Fibroblast of lung (primary cell): Measurements from ENCODE around the gene SUPV3L1. TPM values are rescaled to one million over a fixed set of nuclear protein-coding genes. Genes with fewer than 3 reads are reported as not detected.

Experiments used
- DNase-seq, 2 donors: peaks; one replicate each; pipeline versions ENCODE4 v3.0.0 to v3.0.0-alpha.2; 2010; ENCODE audit warnings: low read depth in 2 of 2
- H2AFZ ChIP-seq: 2 replicates; pipeline ENCODE4 v1.5.1; 2012; ENCODE audit warnings: low read length, control low read depth, inconsistent platforms
- H3K27ac ChIP-seq: 2 replicates; pipeline ENCODE4 v1.5.1; 2011; ENCODE audit warnings: low read length, control low read depth; ENCODE audit not compliant: insufficient read depth
- H3K27me3 ChIP-seq: 2 replicates; pipeline ENCODE4 v1.5.1; 2011; ENCODE audit warnings: mild to moderate bottlenecking, low read length; ENCODE audit not compliant: control insufficient read depth, insufficient read depth
- H3K36me3 ChIP-seq: 2 replicates; pipeline ENCODE4 v1.5.1; 2011; ENCODE audit warnings: low read length; ENCODE audit not compliant: control insufficient read depth, insufficient read depth
- H3K4me1 ChIP-seq: 2 replicates; pipeline ENCODE4 v1.5.1; 2011; ENCODE audit warnings: low read length; ENCODE audit not compliant: control insufficient read depth, insufficient read depth; ENCODE audit errors: extremely low read depth
- H3K4me2 ChIP-seq: 2 replicates; pipeline ENCODE4 v1.5.1; 2011; ENCODE audit warnings: low read length, control low read depth; ENCODE audit not compliant: insufficient read depth; ENCODE audit errors: extremely low read depth
- H3K4me3 ChIP-seq, 4 experiments: fragments of 200-600 bp in 1 of 4; sonication (generic) in 1 of 4; replicated peaks in 1 of 4; 2 replicates each; pipeline ENCODE4 v1.5.1; 2011 to 2016; ENCODE audit warnings: low read length in 4 of 4, low read depth in 3 of 4, mild to moderate bottlenecking in 3 of 4, control low read depth in 2 of 4, inconsistent platforms in 1 of 4, mixed read lengths in 1 of 4; ENCODE audit not compliant: insufficient read depth in 1 of 4; ENCODE audit errors: control extremely low read depth in 1 of 4
- H3K79me2 ChIP-seq: 2 replicates; pipeline ENCODE4 v1.5.1; 2012; ENCODE audit warnings: mild to moderate bottlenecking, low read length, inconsistent platforms; ENCODE audit not compliant: control insufficient read depth, insufficient read depth
- H3K9ac ChIP-seq: 2 replicates; pipeline ENCODE4 v1.5.1; 2011; ENCODE audit warnings: mild to moderate bottlenecking, low read length, control low read depth; ENCODE audit not compliant: insufficient read depth
- H3K9me3 ChIP-seq: 2 replicates; pipeline ENCODE4 v1.5.1; 2012; ENCODE audit warnings: low read depth, low read length; ENCODE audit not compliant: control insufficient read depth, insufficient read depth
- H4K20me1 ChIP-seq: 2 replicates; pipeline ENCODE4 v1.5.1; 2011; ENCODE audit warnings: low read length; ENCODE audit not compliant: control insufficient read depth, insufficient read depth; ENCODE audit errors: extremely low read depth
- CTCF ChIP-seq, 2 donors: IDR thresholded peaks in 1 of 2; conservative IDR thresholded peaks in 1 of 2; 1 replicate in 1 of 2; 2 replicates in 1 of 2; pipeline ENCODE4 v1.5.1; 2011 to 2012; ENCODE audit warnings: low read length in 2 of 2, control low read depth in 1 of 2, inconsistent platforms in 1 of 2, low read depth in 1 of 2, mild to moderate bottlenecking in 1 of 2
- EZH2 ChIP-seq: IDR thresholded peaks from 2 replicates; pipeline ENCODE4 v1.5.1; 2012; ENCODE audit warnings: low read length, control low read depth, mild to moderate bottlenecking; ENCODE audit errors: missing control alignments
- polyA plus RNA-seq, 2 donors: library from polyadenylated mRNA; depleted of rRNA in 1 of 2; stranded (reverse) in 1 of 2; unstranded in 1 of 2; fragments of >200 nt; gene quantifications; 2 replicates each; pipeline ENCODE4 v1.2.1, GENCODE V29; 2011 to 2012; ENCODE audit warnings: missing spikeins in 1 of 2
- total RNA-seq: library from RNA; depleted of rRNA; stranded (reverse); fragments of >200 nt; gene quantifications from 2 replicates; pipeline ENCODE4 v1.2.1, GENCODE V29; 2014

The SUPV3L1 gene
- total and polyA plus RNA-seq, 2 donors (not counting 1 experiment from before 2014, with no cell fraction given): 31.8 to 49.5 TPM

DNA sequence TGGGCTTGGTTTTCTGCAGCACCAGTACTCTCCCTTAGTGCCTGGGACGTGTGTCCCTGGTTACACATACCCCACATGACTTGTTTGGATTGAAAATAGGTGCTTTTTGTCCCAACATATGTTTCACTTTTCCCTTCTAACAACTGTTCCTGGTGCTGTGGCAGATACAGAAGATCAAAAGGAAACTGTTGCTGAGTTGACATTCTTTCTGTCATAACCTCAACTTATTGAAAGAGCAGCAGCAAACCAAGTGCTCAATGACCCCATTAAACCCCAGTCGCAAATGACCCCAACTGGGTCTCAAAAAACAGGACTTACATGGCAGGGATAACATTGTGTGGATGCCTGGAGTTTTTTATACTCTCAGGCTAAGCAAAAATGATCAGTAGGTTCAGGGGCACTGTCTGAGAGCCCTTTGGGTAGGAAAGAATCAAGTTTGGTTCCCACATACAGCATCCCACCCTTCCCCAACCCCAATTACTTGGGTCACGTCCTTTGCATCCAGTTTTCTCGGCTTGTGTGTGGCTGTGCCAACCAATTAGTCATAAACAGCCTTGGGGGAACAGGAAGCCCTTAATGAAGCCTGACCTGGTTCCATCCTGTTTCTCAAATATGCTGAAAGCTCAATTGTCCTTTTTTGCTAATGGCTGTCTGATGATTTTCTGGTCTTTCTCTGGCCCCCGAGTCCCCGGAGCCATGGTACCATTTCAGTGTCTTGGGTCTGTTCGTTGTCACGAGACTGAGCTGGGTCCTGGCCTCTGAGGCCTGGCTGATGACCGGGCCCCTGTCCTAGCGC is 45.0 kb downstream of the SUPV3L1 start:
- H2AFZ ChIP-seq: no peak overlapping the region
- no peak overlapping the region for H3K9ac ChIP-seq
- H3K79me2 ChIP-seq: no peaks in the 10 kb centered on the region
- H3K4me1 ChIP-seq: peaks cover 2% of the 10 kb centered on the region
- no peaks in the 10 kb centered on the region for H3K9me3 ChIP-seq
- no peaks in the 10 kb centered on the region for H3K36me3 ChIP-seq
- H3K4me2 ChIP-seq: no peak overlapping the region
- DNase-seq: no peak
- H3K4me3 ChIP-seq: no peak overlapping the region
- no peaks in the 10 kb centered on the region for H4K20me1 ChIP-seq
- H3K27ac ChIP-seq: no peak overlapping the region
- TF ChIP-seq CTCF (conservative IDR thresholded peaks at IDR 0.05 in 1 of 2, IDR thresholded peaks at IDR 0.05 in 1 of 2; ENCODE audit: low read depth in 1 of 2, low read length in 2 of 2): no peak
- TF ChIP-seq EZH2: no peak
- H3K27me3 ChIP-seq: no peaks in the 10 kb centered on the region

GRCh38 chr10:69225681-69226080 is 45.6 kb downstream of the SUPV3L1 start:
- no peak for TF ChIP-seq CTCF (conservative IDR thresholded peaks at IDR 0.05 in 1 of 2, IDR thresholded peaks at IDR 0.05 in 1 of 2; ENCODE audit: low read depth in 1 of 2, low read length in 2 of 2)
- TF ChIP-seq EZH2: no peak

GRCh38 chr10:69226919-69227450 is 47.0 kb downstream of the SUPV3L1 start:
- DNase-seq: no peak
- no peaks in the 10 kb centered on the region for H3K9me3 ChIP-seq
- TF ChIP-seq EZH2 (no peak), CTCF (conservative IDR thresholded peaks at IDR 0.05 in 1 of 2, IDR thresholded peaks at IDR 0.05 in 1 of 2; ENCODE audit: low read depth in 1 of 2, low read length in 2 of 2) (no peak)

More at GRCh38 chr10:69225681-69226080, 45.6 kb downstream of the SUPV3L1 start:
- Histone ChIP-seq H3K4me1 (peaks cover 2% of the 10 kb centered on the region), H3K27ac (no peak overlapping the region), H3K27me3 (no peaks in the 10 kb centered on the region), H2AFZ (no peak overlapping the region), H3K36me3 (no peaks in the 10 kb centered on the region), H3K4me3 (no peak overlapping the region), H3K4me2 (no peak overlapping the region), H3K9me3 (no peaks in the 10 kb centered on the region), H3K9ac (no peak overlapping the region), H3K79me2 (no peaks in the 10 kb centered on the region), H4K20me1 (no peaks in the 10 kb centered on the region)
- DNase-seq: no peak

More at GRCh38 chr10:69226919-69227450, 47.0 kb downstream of the SUPV3L1 start:
- Histone ChIP-seq H3K9ac (no peak overlapping the region), H3K79me2 (no peaks in the 10 kb centered on the region), H3K4me3 (no peak overlapping the region), H2AFZ (no peak overlapping the region), H4K20me1 (no peaks in the 10 kb centered on the region), H3K4me2 (no peak overlapping the region), H3K27me3 (no peaks in the 10 kb centered on the region), H3K4me1 (peaks cover 2% of the 10 kb centered on the region), H3K36me3 (no peaks in the 10 kb centered on the region), H3K27ac (no peak overlapping the region)
